Measurements from ENCODE around the gene ETS2.

ETS2 gene

GRCh38 chr21:38760017-38760761 lies 45.5 kb upstream of the ETS2 start:
- Histone ChIP-seq H3K27ac (ENCODE audit: low read length) (no peak overlapping the region), H3K27me3 (ENCODE audit: low read depth, low read length) (peaks cover 17% of the 10 kb centered on the region; the same call in 1 of the 2 replicates), H4K20me1 (ENCODE audit: insufficient read depth, low read length) (no peaks in the 10 kb centered on the region), H3K4me3 (ENCODE audit: low read length) (no peak overlapping the region), H3K9ac (ENCODE audit: low read length) (no peak overlapping the region), H3K36me3 (replicated peaks; ENCODE audit: low read depth, low read length) (no peaks in the 10 kb centered on the region), H2AFZ (ENCODE audit: low read depth, low read length) (no peak overlapping the region), H3K9me3 (ENCODE audit: insufficient read depth, low read length) (no peaks in the 10 kb centered on the region), H3K4me2 (ENCODE audit: low read length) (no peak overlapping the region), H3K79me2 (ENCODE audit: low read length) (no peaks in the 10 kb centered on the region), H3K4me1 (ENCODE audit: low read length) (peaks cover 8% of the 10 kb centered on the region; the same call in 1 of the 2 replicates)
- TF ChIP-seq CTCF (IDR thresholded peaks at IDR 0.05; ENCODE audit: low read depth, low read length) (no peak), EZH2phosphoT487 (IDR thresholded peaks at IDR 0.05; ENCODE audit: low read depth) (no peak)

- Histone ChIP-seq H3K27ac (ENCODE audit: low read length) (no peak overlapping the region), H3K4me3 (ENCODE audit: low read length) (no peak overlapping the region), H3K79me2 (ENCODE audit: low read length) (no peaks in the 10 kb centered on the region), H4K20me1 (ENCODE audit: insufficient read depth, low read length) (no peaks in the 10 kb centered on the region), H3K9me3 (ENCODE audit: insufficient read depth, low read length) (no peaks in the 10 kb centered on the region), H3K9ac (ENCODE audit: low read length) (no peak overlapping the region), H3K27me3 (ENCODE audit: low read depth, low read length) (peaks cover 17% of the 10 kb centered on the region), H3K4me2 (ENCODE audit: low read length) (no peak overlapping the region), H2AFZ (ENCODE audit: low read depth, low read length) (no peak overlapping the region), H3K4me1 (ENCODE audit: low read length) (peaks cover 12% of the 10 kb centered on the region; the same call in 1 of the 2 replicates), H3K36me3 (replicated peaks; ENCODE audit: low read depth, low read length) (no peaks in the 10 kb centered on the region)
- TF ChIP-seq EZH2phosphoT487 (IDR thresholded peaks at IDR 0.05; ENCODE audit: low read depth) = no peak
- no peak for TF ChIP-seq CTCF (IDR thresholded peaks at IDR 0.05; ENCODE audit: low read depth, low read length)
Observed at GRCh38 chr21:38760762-38761155, 45.0 kb upstream of the ETS2 start.

GRCh38 chr21:38761531-38761930 lies 44.2 kb upstream of the ETS2 start:
- TF ChIP-seq CTCF (IDR thresholded peaks at IDR 0.05; ENCODE audit: low read depth, low read length) (no peak), EZH2phosphoT487 (IDR thresholded peaks at IDR 0.05; ENCODE audit: low read depth) (no peak)
- H2AFZ ChIP-seq (ENCODE audit: low read depth, low read length) = no peak overlapping the region

GRCh38 chr21:38765056-38765455 lies 40.7 kb upstream of the ETS2 start:
- H3K4me1 ChIP-seq (ENCODE audit: low read length) = peaks cover 45% of the 10 kb centered on the region
- no peak overlapping the region for H2AFZ ChIP-seq (ENCODE audit: low read depth, low read length)
- peaks cover 6% of the 10 kb centered on the region; the same call in 1 of the 2 replicates for H3K9me3 ChIP-seq (ENCODE audit: insufficient read depth, low read length)
- H3K27me3 ChIP-seq (ENCODE audit: low read depth, low read length) = peaks cover 23% of the 10 kb centered on the region
- no peaks in the 10 kb centered on the region for H3K79me2 ChIP-seq (ENCODE audit: low read length)
- no peak overlapping the region for H3K9ac ChIP-seq (ENCODE audit: low read length)
- H3K4me2 ChIP-seq (ENCODE audit: low read length) = no peak overlapping the region
- no peak for TF ChIP-seq CTCF (IDR thresholded peaks at IDR 0.05; ENCODE audit: low read depth, low read length)
- TF ChIP-seq EZH2phosphoT487 (IDR thresholded peaks at IDR 0.05; ENCODE audit: low read depth) = no peak
- H3K4me3 ChIP-seq (ENCODE audit: low read length) = no peak overlapping the region
- H3K27ac ChIP-seq (ENCODE audit: low read length) = no peak overlapping the region
- peaks cover 5% of the 10 kb centered on the region for H3K36me3 ChIP-seq (replicated peaks; ENCODE audit: low read depth, low read length)
- H4K20me1 ChIP-seq (ENCODE audit: insufficient read depth, low read length) = no peaks in the 10 kb centered on the region

More at GRCh38 chr21:38761531-38761930, 44.2 kb upstream of the ETS2 start:
- Histone ChIP-seq H3K4me1 (ENCODE audit: low read length) (peaks cover 17% of the 10 kb centered on the region), H3K9ac (ENCODE audit: low read length) (no peak overlapping the region), H3K79me2 (ENCODE audit: low read length) (no peaks in the 10 kb centered on the region), H3K4me3 (ENCODE audit: low read length) (no peak overlapping the region), H3K4me2 (ENCODE audit: low read length) (no peak overlapping the region), H3K9me3 (ENCODE audit: insufficient read depth, low read length) (peaks cover 6% of the 10 kb centered on the region; the same call in 1 of the 2 replicates), H3K27ac (ENCODE audit: low read length) (no peak overlapping the region), H3K36me3 (replicated peaks; ENCODE audit: low read depth, low read length) (peaks cover 5% of the 10 kb centered on the region), H4K20me1 (ENCODE audit: insufficient read depth, low read length) (no peaks in the 10 kb centered on the region), H3K27me3 (ENCODE audit: low read depth, low read length) (peaks cover 23% of the 10 kb centered on the region)
